ENCODE measurements around the gene ATP13A5.

The ATP13A5 gene

DNA sequence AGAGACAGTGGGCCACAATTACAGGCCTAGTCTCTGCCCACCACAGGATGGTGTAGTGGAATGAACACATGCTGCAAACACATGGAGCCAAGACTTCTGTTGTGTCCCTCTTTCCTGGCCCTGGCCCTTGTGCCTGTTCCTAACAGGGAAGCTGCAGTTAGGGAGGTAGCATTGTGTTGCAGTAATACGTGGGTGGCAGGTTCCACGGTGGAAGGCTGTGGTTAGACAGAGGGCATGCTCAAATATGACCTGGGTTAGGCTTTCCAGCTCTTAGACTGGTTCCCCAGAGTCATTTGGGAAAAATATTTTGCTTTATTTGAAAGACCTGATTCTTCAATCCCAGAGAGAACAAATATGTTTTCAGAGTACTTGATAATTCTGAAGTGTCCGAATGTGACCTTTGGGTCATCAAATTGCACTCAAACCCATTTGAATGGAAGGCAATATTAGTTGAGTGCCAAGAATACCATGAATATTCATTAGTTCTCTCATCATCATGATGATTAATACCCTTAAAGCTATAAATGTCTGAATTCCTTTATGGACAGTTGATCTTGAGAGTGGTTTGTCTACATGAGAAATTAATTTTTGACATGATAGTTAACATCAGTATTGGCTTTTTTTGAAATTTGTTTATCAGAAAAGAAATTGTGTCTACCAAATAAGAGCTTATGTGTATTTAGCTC is 109.1 kb downstream of the ATP13A5 start:
- DNase-seq (ENCODE audit: low read depth, low spot score) = no peak

DNA sequence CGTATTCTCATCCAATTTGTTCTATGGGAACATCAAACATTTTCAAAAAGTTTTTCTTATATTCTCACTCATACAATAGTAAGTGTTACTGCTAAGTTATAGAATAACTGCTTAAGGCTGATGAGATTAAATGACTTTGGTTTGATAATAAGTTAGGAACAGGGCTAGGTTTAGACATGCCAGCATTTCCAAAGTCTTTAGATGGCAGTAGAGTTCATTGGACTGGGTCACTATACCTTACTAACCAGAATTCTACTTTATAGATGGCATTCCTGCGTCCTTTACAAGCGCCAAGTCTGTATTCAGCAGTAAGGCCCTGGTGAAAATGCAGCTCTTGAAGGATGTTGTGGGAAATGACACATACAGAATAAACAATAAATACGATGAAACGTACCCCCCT is 115.8 kb downstream of the ATP13A5 start:
- DNase-seq (ENCODE audit: low read depth, low spot score) = no peak

DNA sequence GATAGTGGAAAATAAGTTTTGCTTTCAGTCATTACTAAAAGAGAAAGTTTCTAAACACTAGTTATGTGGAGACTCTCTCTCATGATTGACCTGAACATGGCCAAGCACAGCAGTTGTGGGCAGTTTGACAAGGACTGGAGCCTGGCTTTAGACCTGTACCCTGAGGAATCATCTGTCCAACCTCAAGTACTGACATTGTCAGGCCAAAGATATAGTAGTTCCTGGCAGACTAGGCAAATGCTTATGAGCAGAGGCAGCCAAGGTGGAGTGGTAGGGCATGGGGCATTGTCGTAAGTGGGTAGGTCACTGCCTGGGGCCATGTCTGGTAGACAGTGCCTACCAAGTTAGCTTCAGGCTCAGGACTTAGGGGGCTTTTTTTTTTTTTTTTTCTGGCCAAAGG is 116.6 kb downstream of the ATP13A5 start:
- no peak for DNase-seq (ENCODE audit: low read depth, low spot score)

DNA sequence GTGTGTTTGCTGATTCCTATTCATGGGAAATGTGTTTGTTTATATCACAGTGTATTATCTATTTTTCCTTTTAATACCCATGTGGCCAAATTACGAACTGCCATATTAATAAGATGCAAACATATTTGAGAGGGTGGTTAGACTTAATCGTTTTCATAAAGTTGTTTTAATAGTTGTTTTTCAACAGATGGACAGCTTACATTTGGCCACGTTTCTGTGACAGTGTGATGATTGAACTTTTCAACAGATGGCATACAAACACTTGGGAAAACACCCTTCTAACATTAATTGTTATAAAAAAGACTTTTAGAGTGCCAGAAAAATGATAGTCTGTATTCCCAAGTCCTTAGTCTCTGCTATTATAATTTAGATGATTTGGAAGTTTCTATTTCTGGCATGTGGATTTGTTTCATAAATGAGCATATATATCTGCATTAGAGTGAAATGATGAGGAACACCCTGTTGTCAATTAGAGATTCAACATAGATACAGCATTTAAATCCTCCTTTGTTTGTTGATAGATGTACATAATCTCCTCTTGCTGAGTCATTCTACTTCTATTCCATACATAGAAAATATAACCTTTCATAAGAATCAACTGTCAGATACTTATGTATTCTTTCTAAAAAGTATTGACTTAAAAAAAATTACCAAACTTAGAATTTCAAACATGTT is 124.4 kb downstream of the ATP13A5 start:
- no peak for DNase-seq (ENCODE audit: low read depth, low spot score)

DNA sequence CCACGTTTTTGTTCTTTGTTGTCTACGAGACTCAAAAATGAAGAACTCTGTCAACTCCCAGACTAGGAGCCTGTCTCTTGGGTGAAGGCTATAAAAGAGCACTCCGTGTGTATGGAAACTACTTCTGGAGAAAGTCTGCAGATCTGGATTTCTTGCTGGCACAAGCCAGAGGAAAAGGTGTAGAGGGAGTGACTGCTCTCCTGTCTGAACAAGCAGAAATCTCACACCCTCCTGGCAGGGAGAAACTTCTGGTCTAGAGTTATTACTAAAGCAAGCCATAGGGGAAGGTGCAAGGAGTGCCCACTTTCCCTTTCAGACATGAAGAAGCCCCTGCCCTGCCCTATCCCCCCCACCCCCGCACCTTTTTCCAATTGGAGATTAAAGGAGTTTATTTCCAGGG is 128.1 kb downstream of the ATP13A5 start:
- no peak for DNase-seq (ENCODE audit: low read depth, low spot score)

DNA sequence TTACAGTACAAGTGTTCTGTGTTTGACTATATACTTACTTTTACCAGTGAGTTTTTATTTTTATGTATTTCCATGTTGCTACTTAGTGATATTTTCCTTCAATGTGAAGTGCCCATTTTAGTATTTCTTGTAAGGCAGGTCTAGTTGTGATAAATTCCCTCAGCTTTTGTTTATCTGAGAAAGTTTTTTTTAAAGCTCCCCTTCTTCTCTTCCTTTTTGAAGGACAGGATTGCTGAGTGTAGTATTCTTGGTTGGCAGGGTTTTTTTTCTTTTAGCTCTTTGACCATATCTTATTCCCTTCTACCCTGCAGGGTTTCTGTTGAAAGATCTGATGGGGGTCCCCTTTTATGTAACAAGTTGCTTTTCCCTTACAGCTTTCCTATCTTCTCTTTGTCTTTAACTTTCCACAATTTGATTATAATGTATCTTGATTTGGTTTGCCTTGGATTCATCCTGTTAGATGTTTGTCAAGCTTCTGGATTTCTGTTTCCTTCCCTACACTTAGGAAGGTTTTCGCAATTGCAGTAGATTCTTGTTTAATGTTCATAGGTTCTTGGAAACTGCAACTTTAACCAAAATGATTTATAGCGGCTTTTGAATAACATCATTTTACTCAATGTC is 129.6 kb downstream of the ATP13A5 start:
- no peak for DNase-seq (ENCODE audit: low read depth, low spot score)

DNA sequence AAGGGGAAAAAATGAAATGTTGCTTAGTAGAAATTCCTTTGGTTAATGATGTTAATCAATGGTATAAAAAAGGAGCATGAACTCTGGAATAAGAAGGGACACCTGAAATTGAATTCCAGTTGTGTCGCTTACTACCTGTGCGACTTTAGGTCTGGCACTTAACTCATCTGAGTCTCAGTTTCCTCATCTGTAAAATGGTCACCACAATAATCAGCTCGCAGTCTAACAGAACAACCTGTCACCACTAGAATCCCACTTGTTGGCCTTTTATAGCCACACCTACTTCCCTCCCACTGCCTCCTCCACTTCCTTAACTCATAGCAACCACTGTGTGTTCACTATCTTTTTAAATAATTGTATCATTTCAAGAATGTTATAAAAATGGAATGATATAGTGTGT is 135.0 kb downstream of the ATP13A5 start:
- no peak for DNase-seq (ENCODE audit: low read depth, low spot score)

DNA sequence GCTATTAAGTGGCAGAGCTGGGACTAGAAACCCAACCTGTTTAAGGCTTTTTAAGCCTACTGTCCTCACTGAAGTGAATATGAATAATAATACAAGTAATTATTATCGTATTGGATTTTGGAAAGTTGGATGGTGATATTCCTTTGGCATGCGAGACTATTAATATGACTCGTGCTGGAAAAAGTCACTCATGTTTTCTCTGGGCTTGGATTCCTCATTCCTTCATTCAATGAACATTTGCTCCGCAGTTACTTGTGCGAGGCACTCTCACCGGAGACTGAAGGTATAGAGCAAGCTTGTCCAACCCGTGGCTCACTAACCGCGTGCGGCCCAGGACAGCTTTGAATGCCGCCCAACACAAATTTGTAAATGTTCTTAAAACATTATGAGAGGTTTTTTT is 136.8 kb downstream of the ATP13A5 start:
- no peak for DNase-seq (ENCODE audit: low read depth, low spot score)

DNA sequence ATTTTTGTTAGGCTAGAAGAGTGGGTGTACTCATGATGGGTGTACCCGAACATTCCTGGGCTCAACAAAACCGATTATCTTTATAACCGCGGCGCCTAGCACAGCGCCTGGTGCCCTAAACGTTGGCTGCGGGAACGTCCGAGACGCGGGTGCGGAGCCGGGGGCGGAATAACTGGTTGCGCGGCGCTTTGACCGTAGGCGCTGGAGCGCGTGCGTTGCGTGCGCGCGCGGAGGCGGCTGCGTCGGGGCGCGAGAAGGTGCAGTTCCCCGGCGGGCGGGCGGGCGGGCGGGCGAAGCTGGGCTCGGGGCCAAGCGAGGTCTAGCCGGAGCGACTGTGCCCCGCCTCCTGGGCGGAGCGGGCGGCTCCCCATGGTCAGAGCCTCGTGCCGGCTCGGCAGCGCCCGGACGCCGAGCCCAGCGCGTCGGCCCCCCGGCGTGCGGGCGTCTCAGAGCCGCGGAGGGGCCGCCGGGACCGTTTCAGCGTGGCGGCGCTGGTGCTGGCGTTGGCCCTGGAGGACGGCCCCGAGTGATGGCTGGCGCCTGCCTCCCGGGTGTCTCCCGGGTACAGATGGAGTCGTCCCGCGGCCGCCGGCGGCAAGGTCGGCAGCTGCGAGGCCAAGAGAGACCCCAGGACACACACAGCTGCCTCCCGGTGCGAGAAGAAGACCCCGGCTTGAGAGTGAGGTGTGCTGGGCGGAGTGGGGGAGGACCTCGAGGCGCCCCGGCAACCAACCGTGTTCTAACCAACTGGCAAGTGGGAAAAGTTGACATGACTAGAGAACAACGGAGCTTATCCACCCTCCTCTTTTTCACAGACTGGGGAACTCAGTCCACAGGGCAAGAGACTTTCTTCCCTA is 137.5 kb downstream of the ATP13A5 start, which contains the start of gene PLAAT1:
PLAAT1 (plus strand) TSS at position 373 of the 857 bp plus-strand sequence. CDS start 14,429 bp downstream, outside the sequence.
- no peak for DNase-seq (ENCODE audit: low read depth, low spot score)

DNA sequence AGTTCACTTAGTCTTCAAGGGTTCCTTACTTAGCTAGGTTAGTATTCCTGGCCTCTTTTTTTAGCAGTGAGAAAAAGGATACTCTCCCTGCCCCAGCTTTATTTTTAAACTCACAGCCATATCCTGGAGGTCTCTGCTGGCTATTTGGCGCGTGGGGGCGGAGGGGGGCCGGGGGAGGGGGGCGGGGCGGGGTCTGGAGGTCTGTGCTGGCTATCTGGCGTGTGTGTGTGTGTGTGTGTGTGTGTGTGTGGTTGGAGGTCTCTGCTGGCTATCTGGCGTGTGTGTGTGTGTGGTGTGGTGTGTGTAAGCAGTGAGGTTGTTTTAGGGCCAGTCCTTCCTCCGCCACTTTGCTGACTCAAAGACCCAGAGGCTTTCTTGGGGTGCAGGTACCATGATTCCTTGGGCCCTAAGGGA is 138.1 kb downstream of the ATP13A5 start:
- no peak for DNase-seq (ENCODE audit: low read depth, low spot score)

DNA sequence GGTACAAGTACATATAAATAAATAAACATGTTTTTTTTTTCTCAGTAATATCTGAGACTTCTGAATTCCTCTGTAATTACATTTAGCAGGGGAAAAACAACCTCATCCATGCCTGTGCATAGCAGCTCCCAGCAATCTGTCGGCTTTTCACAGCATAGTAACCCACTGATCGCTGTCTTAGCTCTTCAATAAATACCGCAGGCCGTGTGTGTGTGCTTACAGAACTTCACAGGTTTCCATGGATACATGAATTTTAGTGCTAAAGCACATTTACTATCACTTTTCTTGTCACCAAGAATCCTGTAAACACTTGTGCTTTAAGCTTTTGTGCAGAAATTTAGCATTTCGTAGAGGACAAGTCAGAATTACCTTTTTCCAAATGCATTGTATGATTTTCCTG is 141.5 kb downstream of the ATP13A5 start:
- no peak for DNase-seq (ENCODE audit: low read depth, low spot score)

DNA sequence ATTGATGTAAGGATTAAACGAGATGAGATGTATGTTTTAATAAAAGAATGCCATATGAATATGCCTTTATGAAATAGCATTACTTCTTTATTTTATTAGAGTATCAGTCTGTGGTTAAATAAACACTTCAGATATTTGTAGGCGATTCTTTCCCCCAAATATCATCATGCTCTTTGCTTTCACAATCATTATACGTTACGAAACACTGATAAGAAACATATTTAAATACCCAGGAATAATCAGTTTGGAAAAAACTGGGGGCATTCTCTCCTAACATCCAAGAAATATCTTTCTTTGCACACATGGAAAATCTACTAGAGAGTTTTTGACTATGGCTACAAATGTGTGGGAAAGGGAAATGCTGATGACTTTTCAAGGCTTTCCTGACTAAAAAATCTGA is 142.0 kb downstream of the ATP13A5 start:
- DNase-seq (ENCODE audit: low read depth, low spot score) = no peak

DNA sequence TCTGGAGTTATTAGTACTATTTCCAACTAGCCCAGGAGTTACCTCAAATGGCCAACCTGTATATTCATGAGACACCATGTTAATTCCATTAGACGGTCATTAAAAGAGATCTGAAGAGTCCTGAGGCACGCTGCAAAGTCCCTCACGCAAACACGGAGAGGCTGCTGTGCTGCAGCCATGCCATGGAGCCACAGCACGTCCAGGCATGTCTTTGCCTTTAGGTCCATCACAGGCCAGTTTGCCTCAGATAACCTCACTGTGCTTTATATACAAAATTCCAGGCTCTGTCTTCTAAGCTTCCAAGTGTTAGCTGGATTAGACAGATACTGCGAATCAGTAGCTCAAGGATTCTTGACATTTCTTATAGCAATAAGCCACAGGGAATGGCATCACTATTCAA is 147.4 kb downstream of the ATP13A5 start:
- DNase-seq (ENCODE audit: low read depth, low spot score) = no peak

DNA sequence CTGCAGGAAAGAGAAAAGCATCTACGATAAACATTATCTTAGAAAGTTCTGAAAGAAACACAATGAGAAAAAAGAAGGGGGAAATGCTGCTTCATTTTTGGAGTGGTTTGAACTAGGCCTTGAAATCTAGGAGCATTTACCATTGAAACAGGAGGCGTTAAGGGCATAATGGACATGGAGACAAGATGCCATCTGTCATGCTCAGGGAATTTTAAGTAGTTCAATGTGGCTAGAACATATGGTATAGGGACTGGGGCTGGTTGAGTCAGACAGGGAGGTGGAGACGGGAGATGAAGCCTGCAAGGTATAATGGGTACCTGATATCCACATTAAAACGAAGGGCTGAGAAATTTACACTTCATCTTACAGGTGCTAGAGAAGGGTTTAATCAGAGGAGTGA is 147.9 kb downstream of the ATP13A5 start:
- DNase-seq (ENCODE audit: low read depth, low spot score) = no peak

DNA sequence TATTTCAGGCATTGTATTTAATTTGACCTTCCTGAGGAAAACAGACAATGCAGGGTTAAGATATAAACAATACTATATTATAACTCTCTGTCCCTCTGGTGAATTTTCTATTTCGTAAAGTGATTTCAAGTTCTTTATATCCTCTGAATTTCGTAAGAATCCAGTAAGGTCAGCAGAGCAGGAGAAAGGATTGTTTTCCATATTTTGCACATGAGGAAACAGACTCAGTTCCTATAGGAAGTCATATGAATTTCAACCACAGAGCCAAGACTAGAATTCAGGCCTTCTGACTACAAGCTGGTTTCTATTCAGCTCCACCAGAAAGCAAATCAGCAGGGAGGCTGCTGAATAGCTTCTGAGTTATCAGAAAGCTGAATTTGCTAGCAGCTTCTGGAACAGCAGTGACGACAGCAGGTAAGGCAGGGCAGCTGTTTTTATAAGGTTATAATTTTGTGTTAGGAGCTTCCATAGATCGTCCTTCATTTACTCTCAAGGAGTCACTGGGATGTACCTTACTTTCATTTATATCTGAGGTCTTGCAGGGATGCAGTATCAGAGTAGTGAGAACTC is 148.6 kb downstream of the ATP13A5 start:
- DNase-seq (ENCODE audit: low read depth, low spot score) = no peak

DNA sequence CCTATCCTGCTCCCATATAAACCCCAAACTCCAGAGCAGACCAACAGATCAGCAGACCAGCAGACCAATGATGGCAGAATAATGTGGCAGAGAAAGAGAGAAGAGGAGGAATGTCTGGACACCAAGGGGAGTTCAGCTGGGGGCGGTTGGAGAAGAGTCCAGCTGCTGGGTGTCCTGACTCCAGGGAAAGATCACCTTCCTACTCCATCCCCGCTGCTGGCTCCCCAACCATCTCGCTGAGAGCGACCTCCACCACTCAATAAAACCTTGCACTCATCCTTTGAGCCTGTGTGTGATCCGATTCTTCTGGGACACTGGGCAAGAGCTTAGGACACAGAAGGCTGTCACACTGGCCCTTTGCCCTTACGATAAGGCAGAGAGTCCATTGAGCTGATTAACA is 150.3 kb downstream of the ATP13A5 start:
- no peak for DNase-seq (ENCODE audit: low read depth, low spot score)

DNA sequence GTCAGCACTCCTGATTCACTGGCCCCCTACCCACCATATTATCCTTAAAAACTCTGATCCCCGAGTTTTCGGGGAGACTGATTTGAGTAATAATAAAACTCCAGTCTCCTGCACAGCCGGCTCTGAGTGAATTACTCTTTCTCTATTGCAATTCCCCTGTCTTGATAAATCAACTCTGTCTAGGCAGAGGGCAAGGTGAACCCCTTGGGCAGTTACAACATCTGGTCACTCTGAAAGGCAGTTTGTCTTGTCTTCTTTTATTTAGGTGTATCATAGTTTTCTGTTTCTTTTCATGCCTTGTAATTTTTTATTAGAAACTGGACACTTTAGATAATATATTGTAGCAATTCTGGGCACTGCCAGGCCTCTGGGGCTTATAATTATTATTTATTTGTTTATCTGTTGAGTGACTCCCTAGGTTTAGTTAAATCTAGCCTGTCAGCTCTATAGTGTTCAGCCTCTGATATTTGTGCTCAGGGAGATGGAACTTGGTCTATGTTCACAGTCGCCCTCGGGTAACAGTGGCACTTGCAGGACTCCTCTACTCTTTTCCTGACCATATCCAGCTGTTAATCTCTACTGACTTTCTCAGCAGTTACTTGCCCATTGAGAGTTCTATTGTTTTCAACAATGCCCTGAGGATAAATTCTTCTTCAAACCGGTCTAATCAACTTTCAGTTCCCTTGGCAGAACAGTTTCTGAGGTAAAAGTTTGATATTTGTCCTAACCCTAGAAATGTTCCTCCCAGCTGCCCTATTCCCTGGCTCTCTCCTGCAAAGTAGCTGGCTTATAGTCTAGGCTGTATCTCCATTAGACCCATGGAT is 153.0 kb downstream of the ATP13A5 start:
- DNase-seq (ENCODE audit: low read depth, low spot score) = no peak

Data from smooth muscle cell of the brain vasculature (primary cell).